GM19395 (cell line): ENCODE results near the gene FCRL3.

Experiments
- ATAC-seq: cut with Tn5 transposase; IDR thresholded peaks from one replicate; pipeline ENCODE4 v1.9.1; 2021; ENCODE audit warnings: mild to moderate bottlenecking, moderate library complexity; ENCODE audit not compliant: unreplicated experiment

FCRL3 gene

GRCh38 chr1:157682710-157683437, 17.7 kb downstream of the FCRL3 start:
- ATAC-seq, result no peak

- no peak for ATAC-seq
Measured at GRCh38 chr1:157678721-157679120, 21.8 kb downstream of the FCRL3 start.

GRCh38 chr1:157673008-157673407, 27.6 kb downstream of the FCRL3 start:
- no peak for ATAC-seq

- ATAC-seq, result no peak
Measured at GRCh38 chr1:157671895-157672294, 28.7 kb downstream of the FCRL3 start.

- ATAC-seq, result no peak
Measured at GRCh38 chr1:157659576-157660247, 40.9 kb downstream of the FCRL3 start.

GRCh38 chr1:157658571-157658970, 42.0 kb downstream of the FCRL3 start:
- no peak for ATAC-seq

GRCh38 chr1:157653494-157653873, 47.1 kb downstream of the FCRL3 start:
- ATAC-seq, result peak; percentile 12

GRCh38 chr1:157652859-157653493, 47.6 kb downstream of the FCRL3 start:
- peak; percentile 99 for ATAC-seq

- ATAC-seq, result no peak
Measured at GRCh38 chr1:157648317-157648716, 52.3 kb downstream of the FCRL3 start.

- no peak for ATAC-seq
Measured at GRCh38 chr1:157646144-157646543, 54.4 kb downstream of the FCRL3 start.

- no peak for ATAC-seq
Measured at GRCh38 chr1:157641177-157641576, 59.4 kb downstream of the FCRL3 start.

- ATAC-seq, result no peak
Measured at GRCh38 chr1:157639800-157640199, 60.8 kb downstream of the FCRL3 start.

GRCh38 chr1:157628773-157629172, 71.8 kb downstream of the FCRL3 start:
- no peak for ATAC-seq
